Tibial nerve (tissue), 4 donors: ENCODE data around the gene METRN. TPM values are rescaled to one million over a fixed set of nuclear protein-coding genes. Genes with fewer than 3 reads are reported as not detected.

ENCODE experiments used
- DNase-seq, 2 donors: peaks; one replicate each; pipeline ENCODE4 v3.0.0-alpha.2; 2019; ENCODE audit warnings: low spot score in 2 of 2
- H3K27ac ChIP-seq, 4 donors: fragments of 200-600 bp; sonication (generic) in 3 of 4; one replicate each; pipeline ENCODE4 v1.5.1; 2017 to 2019; ENCODE audit warnings: mild to moderate bottlenecking in 1 of 4
- H3K27me3 ChIP-seq, 2 donors: fragments of 200-600 bp; sonication (generic) in 1 of 2; one replicate each; pipeline versions ENCODE4 v1.5.1 to v1.6.0; 2017 to 2019
- H3K36me3 ChIP-seq, 3 donors: fragments of 200-600 bp; sonication (generic); one replicate each; pipeline ENCODE4 v1.5.1; 2018 to 2019
- H3K4me1 ChIP-seq, 4 donors: fragments of 200-600 bp; sonication (generic) in 3 of 4; one replicate each; pipeline ENCODE4 v1.5.1; 2017 to 2019
- H3K4me3 ChIP-seq, 4 donors: fragments of 200-600 bp; sonication (generic) in 3 of 4; one replicate each; pipeline ENCODE4 v1.5.1; 2017 to 2019; ENCODE audit warnings: mild to moderate bottlenecking in 1 of 4, moderate library complexity in 1 of 4
- H3K9me3 ChIP-seq, 4 donors: fragments of 200-600 bp; sonication (generic) in 3 of 4; one replicate each; pipeline ENCODE4 v1.5.1; 2017 to 2019
- CTCF ChIP-seq, 5 experiments: fragments of 200-600 bp in 3 of 5; fragments of 450-650 bp in 2 of 5; sonication (generic) in 3 of 5; IDR thresholded peaks; one replicate each; pipeline ENCODE4 v1.5.1; 2016 to 2019; ENCODE audit warnings: antibody characterized with exemption in 5 of 5, mild to moderate bottlenecking in 3 of 5, moderate library complexity in 2 of 5
- EP300 ChIP-seq, 2 donors: sonication (generic); formaldehyde crosslinking; IDR thresholded peaks; one replicate each; pipeline ENCODE4 v1.6.1; 2017; ENCODE audit warnings: antibody characterized with exemption in 2 of 2, mild to moderate bottlenecking in 1 of 2
- POLR2A ChIP-seq, 2 donors: fragments of 450-650 bp; IDR thresholded peaks; one replicate each; pipeline ENCODE4 v1.6.1; 2017; ENCODE audit warnings: antibody characterized with exemption in 2 of 2, mild to moderate bottlenecking in 2 of 2, moderate library complexity in 2 of 2
- WGBS, 2 donors: methylation state at CpG; one replicate each; pipeline ENCODE4 v1.1.5; 2018; 5-methylcytosine and 5-hydroxymethylcytosine counted together
- total RNA-seq, 4 donors: library from RNA; depleted of rRNA; stranded (reverse); fragments of >200 nt; gene quantifications; one replicate each; pipeline ENCODE4 v1.1.0, GENCODE V29; 2016

METRN gene
- total RNA-seq, 4 donors from 2014 or later = 78.8 to 131 (median 108) TPM

DNA sequence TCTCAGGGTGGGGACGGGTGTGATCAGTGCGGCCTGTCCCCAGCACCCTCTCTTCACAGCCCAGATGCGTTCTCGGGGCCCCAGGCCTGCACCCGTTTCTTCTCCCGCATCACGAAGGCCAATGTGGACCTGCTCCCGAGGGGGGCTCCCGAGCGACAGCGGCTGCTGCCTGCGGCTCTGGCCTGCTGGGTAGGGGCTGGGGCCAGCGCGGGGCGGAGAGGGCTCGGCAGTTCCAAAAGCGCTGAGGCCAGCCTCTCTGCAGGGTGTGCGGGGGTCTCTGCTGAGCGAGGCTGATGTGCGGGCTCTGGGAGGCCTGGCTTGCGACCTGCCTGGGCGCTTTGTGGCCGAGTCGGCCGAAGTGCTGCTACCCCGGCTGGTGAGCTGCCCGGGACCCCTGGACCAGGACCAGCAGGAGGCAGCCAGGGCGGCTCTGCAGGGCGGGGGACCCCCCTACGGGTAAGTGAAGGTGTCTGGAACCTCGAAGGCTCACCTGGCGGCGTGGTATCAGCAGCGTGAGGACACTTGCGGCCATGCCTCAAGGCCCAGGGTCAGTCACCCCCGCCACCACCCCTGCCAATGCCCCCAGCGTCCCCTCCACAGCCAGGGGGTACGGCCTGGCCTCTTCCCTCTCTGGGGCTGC, 50.0 kb downstream of the METRN start:
- TF ChIP-seq POLR2A (IDR thresholded peaks at IDR 0.05) = no peak
- TF ChIP-seq EP300 (IDR thresholded peaks at IDR 0.05) = no peak
- no peak for TF ChIP-seq CTCF (IDR thresholded peaks at IDR 0.05)
- H3K27me3 ChIP-seq = peaks cover 0 to 21% of the 10 kb centered on the region in 2 donors

GRCh38 chr16:765488-765865, 50.6 kb downstream of the METRN start:
- no peaks in the 10 kb centered on the region for H3K9me3 ChIP-seq
- WGBS, 2 donors = 89% methylated on average over 19 of the region's 29 CpGs; no CpG with 5 or more reads in 1 of the 2 donors
- TF ChIP-seq CTCF (IDR thresholded peaks at IDR 0.05) = no peak
- no peak for TF ChIP-seq POLR2A (IDR thresholded peaks at IDR 0.05)
- TF ChIP-seq EP300 (IDR thresholded peaks at IDR 0.05) = no peak
- no peaks in the 10 kb centered on the region for H3K36me3 ChIP-seq
- H3K4me1 ChIP-seq = no peaks in the 10 kb centered on the region
- H3K4me3 ChIP-seq = no peak overlapping the region
- H3K27ac ChIP-seq = no peak overlapping the region
- DNase-seq = no peak
- H3K27me3 ChIP-seq = peaks cover 0 to 26% of the 10 kb centered on the region in 2 donors

More for the DNA sequence above, 50.0 kb downstream of the METRN start:
- no peaks in the 10 kb centered on the region for H3K36me3 ChIP-seq
- H3K27ac ChIP-seq = no peak overlapping the region
- no peaks in the 10 kb centered on the region for H3K4me1 ChIP-seq
- no peaks in the 10 kb centered on the region for H3K9me3 ChIP-seq
- DNase-seq = no peak
- WGBS, 2 donors = 77 to 80% methylated on average over 22 to 29 of the region's 38 CpGs
- no peak overlapping the region for H3K4me3 ChIP-seq

DNA sequence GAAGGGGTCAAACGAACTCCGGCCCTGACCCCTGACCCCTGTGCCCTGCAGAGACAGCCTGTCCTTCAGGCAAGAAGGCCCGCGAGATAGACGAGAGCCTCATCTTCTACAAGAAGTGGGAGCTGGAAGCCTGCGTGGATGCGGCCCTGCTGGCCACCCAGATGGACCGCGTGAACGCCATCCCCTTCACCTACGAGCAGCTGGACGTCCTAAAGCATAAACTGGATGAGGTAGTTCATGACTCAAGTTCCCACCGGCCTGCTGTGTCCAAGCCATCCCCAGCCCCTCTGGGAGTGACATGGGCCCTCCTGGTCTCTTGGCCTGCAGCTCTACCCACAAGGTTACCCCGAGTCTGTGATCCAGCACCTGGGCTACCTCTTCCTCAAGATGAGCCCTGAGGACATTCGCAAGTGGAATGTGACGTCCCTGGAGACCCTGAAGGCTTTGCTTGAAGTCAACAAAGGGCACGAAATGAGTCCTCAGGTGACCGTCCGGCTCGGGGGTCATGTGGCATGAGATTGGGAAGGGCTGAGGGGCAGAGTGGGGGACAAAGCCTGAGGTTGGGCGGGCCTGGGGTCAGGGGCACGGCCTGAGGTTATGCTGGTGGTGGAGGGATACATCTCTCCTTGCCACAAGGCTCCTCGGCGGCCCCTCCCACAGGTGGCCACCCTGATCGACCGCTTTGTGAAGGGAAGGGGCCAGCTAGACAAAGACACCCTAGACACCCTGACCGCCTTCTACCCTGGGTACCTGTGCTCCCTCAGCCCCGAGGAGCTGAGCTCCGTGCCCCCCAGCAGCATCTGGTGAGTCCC, 51.3 kb downstream of the METRN start:
- Histone ChIP-seq H3K27ac (no peak overlapping the region), H3K4me1 (no peaks in the 10 kb centered on the region), H3K27me3 (peaks cover 0 to 31% of the 10 kb centered on the region in 2 donors), H3K9me3 (no peaks in the 10 kb centered on the region), H3K4me3 (no peak overlapping the region), H3K36me3 (no peaks in the 10 kb centered on the region)
- WGBS, 2 donors = 78 to 82% methylated on average over 21 to 27 of the region's 29 CpGs
- no peak for TF ChIP-seq CTCF (IDR thresholded peaks at IDR 0.05)
- no peak for DNase-seq

- H3K27me3 ChIP-seq = peaks cover 0 to 31% of the 10 kb centered on the region in 2 donors
- no peak overlapping the region for H3K27ac ChIP-seq
- H3K4me3 ChIP-seq = no peak overlapping the region
- no peak for DNase-seq
- no peaks in the 10 kb centered on the region for H3K36me3 ChIP-seq
- TF ChIP-seq POLR2A (IDR thresholded peaks at IDR 0.05) (no peak), CTCF (IDR thresholded peaks at IDR 0.05) (no peak), EP300 (IDR thresholded peaks at IDR 0.05) (no peak)
- H3K9me3 ChIP-seq = no peaks in the 10 kb centered on the region
- 67% methylated on average over 6 to 32 of the region's 48 CpGs for WGBS, 2 donors
- no peaks in the 10 kb centered on the region for H3K4me1 ChIP-seq
Measured at GRCh38 chr16:766820-767640, 52.1 kb downstream of the METRN start.
